ENCODE data around the gene GBX1. TPM values are rescaled to one million over a fixed set of nuclear protein-coding genes. Genes with fewer than 3 reads are reported as not detected.

The GBX1 gene
- total and polyA plus RNA-seq, 4 donors, result 1.3 to 7.3 (median 3.7) TPM

DNA sequence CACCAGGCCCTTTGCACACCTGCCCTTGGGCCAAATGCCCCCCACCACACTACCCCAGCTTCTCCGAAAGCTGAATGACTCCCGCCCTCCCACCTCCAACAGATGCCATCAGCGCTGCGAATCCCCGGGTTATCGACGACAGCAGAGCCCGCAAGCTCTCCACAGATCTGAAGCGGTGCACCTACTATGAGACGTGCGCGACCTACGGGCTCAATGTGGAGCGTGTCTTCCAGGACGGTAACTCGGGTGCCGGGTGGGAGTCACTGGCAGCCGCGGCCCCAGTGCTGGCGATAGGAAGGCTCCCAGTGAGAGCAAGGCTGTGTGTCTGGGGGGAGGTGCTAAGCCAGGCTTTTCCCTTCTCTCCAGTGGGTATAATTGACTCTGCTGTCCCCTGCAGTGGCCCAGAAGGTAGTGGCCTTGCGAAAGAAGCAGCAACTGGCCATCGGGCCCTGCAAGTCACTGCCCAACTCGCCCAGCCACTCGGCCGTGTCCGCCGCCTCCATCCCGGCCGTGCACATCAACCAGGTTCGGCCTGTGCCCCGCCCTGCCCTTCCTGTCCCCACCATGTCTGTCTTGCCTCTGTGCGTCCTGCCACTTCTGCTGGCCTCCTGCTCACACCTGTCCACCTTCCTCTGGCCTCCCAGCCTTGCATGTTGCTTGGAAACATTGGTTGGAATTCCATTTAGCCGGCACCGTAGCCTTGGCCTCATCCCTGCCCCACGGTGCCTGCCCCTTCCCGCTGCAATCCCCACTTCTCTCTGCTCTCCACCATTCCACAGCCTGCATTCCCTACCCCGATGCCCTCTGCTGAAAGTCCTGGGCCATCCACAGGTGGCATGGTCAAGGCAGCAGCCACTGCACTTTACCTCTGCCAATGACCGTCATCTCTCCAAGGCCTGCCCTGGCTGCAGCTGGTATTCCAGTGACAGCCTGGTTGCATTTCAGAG, 49.1 kb downstream of the GBX1 start:
- Histone ChIP-seq H3K27ac (ENCODE audit: low read depth, low read length) (no peak overlapping the region), H3K4me3 (ENCODE audit: low read depth, low read length) (no peak overlapping the region), H3K27me3 (ENCODE audit: control insufficient read depth, insufficient read depth, low read length) (peaks cover 2% of the 10 kb centered on the region), H3K9me3 (ENCODE audit: control insufficient read depth, insufficient read depth, low read length) (no peaks in the 10 kb centered on the region), H3K4me1 (ENCODE audit: control insufficient read depth, insufficient read depth, low read length) (peaks cover 42% of the 10 kb centered on the region), H3K36me3 (ENCODE audit: control insufficient read depth, insufficient read depth, low read length) (peaks cover 84% of the 10 kb centered on the region)
- no peak for DNase-seq (ENCODE audit: low read depth in 4 of 6, low spot score in 6 of 6)
- 96% methylated on average over 36 of the region's 38 CpGs for WGBS (ENCODE audit: insufficient coverage)

DNA sequence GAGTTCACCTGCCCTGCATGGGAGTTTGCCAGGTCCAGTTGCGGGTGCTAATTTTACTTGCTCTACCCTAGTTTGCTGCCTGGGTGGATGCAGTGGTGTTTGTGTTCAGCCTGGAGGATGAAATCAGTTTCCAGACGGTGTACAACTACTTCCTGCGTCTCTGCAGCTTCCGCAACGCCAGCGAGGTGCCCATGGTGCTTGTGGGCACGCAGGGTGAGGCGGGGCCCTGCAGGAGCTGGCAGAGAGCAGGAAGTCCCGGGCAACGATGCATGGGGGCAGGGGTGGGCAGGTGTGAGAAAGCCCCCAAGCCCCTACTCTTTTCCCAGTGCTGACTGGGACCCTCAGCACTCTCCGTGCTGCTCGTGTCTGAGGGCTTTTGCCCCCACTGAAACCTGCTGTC, 49.9 kb downstream of the GBX1 start:
- no peak overlapping the region for H3K4me3 ChIP-seq (ENCODE audit: low read depth, low read length)
- H3K4me1 ChIP-seq (ENCODE audit: control insufficient read depth, insufficient read depth, low read length), result peaks cover 46% of the 10 kb centered on the region
- H3K27me3 ChIP-seq (ENCODE audit: control insufficient read depth, insufficient read depth, low read length), result peaks cover 3% of the 10 kb centered on the region
- no peaks in the 10 kb centered on the region for H3K9me3 ChIP-seq (ENCODE audit: control insufficient read depth, insufficient read depth, low read length)
- no peak overlapping the region for H3K27ac ChIP-seq (ENCODE audit: low read depth, low read length)
- 86% methylated on average over 11 of the region's 12 CpGs for WGBS (ENCODE audit: insufficient coverage)
- H3K36me3 ChIP-seq (ENCODE audit: control insufficient read depth, insufficient read depth, low read length), result peaks cover 76% of the 10 kb centered on the region
- DNase-seq (ENCODE audit: low read depth in 4 of 6, low spot score in 6 of 6), result no peak

DNA sequence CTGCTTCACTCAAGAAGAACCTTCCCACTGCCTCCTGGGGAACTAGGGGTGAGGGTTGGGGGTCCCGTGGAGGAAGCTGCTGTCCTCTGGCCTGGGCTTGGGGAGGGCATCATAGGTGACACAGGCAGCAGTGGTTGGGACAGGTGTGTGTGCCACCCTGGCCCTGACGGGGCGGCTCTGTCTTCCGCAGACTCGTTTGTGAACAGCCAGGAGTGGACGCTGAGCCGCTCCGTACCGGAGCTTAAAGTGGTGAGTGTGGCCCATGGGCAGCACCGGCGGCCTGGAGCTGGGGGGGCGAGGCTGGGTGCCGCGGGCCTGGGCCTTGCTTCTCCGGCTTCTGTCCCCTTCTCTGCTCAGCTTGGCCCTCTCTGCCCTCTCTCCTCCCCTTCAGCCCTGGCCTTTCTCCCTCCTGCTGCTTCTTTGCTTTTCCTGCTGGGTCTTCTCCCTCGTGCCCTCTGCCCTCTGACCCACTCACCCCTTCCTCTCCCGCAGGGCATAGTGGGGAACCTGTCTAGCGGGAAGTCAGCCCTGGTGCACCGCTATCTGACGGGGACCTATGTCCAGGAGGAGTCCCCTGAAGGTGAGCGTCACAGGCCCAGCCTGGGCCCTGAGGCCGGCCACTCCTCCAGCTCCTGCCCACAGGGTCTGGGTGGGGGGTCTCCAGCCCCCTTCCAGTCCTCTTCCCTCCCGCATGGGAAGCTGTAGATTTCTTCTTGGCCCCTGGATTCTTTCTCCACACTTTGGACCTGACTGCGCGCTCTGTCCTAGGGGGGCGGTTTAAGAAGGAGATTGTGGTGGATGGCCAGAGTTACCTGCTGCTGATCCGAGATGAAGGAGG, 50.7 kb downstream of the GBX1 start:
- WGBS (ENCODE audit: insufficient coverage), result 89% methylated on average over 26 of the region's 27 CpGs

DNA sequence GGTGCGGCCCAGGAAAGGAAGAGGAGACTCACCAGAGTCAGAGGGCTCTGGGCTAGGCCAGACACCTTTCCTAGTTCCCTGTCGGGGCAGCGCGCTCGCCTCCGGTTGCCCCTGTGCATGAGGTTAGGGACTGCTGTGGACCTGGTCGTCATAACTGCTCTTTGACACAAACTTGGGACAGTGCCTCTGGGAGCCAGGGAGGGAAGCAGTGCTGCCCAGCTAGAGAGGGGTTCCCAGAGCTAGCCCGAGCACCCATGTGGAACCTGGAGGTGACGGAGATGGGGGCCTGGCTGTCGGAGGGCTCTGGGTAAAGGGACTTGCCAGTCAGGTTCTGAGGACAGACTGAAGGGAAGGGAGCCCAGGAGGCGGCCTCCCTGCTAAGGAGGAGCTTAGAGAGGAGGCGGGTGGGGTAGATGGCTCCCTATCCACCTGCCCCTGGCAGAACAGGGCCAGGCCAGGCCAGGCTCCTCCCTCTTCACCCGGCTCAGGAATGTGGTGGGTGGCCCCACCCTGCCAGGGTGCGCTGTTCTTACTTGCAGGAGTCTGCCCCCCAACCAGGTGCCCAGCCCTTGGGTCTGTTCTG, 51.6 kb downstream of the GBX1 start:
- H3K9me3 ChIP-seq (ENCODE audit: control insufficient read depth, insufficient read depth, low read length), result no peaks in the 10 kb centered on the region
- no peak for DNase-seq (ENCODE audit: low read depth in 4 of 6, low spot score in 6 of 6)
- peaks cover 69% of the 10 kb centered on the region for H3K36me3 ChIP-seq (ENCODE audit: control insufficient read depth, insufficient read depth, low read length)
- WGBS (ENCODE audit: insufficient coverage), result 88% methylated on average over 14 of the region's 14 CpGs
- H3K4me1 ChIP-seq (ENCODE audit: control insufficient read depth, insufficient read depth, low read length), result peaks cover 38% of the 10 kb centered on the region
- H3K4me3 ChIP-seq (ENCODE audit: low read depth, low read length), result no peak overlapping the region
- H3K27me3 ChIP-seq (ENCODE audit: control insufficient read depth, insufficient read depth, low read length), result peaks cover 3% of the 10 kb centered on the region
- no peak overlapping the region for H3K27ac ChIP-seq (ENCODE audit: low read depth, low read length)

More for the DNA sequence above, 50.7 kb downstream of the GBX1 start:
- H3K27me3 ChIP-seq (ENCODE audit: control insufficient read depth, insufficient read depth, low read length), result peaks cover 3% of the 10 kb centered on the region
- H3K36me3 ChIP-seq (ENCODE audit: control insufficient read depth, insufficient read depth, low read length), result peaks cover 72% of the 10 kb centered on the region
- H3K4me3 ChIP-seq (ENCODE audit: low read depth, low read length), result no peak overlapping the region
- no peak overlapping the region for H3K27ac ChIP-seq (ENCODE audit: low read depth, low read length)
- no peaks in the 10 kb centered on the region for H3K9me3 ChIP-seq (ENCODE audit: control insufficient read depth, insufficient read depth, low read length)
- peaks cover 39% of the 10 kb centered on the region for H3K4me1 ChIP-seq (ENCODE audit: control insufficient read depth, insufficient read depth, low read length)
- no peak for DNase-seq (ENCODE audit: low read depth in 4 of 6, low spot score in 6 of 6)

DNA sequence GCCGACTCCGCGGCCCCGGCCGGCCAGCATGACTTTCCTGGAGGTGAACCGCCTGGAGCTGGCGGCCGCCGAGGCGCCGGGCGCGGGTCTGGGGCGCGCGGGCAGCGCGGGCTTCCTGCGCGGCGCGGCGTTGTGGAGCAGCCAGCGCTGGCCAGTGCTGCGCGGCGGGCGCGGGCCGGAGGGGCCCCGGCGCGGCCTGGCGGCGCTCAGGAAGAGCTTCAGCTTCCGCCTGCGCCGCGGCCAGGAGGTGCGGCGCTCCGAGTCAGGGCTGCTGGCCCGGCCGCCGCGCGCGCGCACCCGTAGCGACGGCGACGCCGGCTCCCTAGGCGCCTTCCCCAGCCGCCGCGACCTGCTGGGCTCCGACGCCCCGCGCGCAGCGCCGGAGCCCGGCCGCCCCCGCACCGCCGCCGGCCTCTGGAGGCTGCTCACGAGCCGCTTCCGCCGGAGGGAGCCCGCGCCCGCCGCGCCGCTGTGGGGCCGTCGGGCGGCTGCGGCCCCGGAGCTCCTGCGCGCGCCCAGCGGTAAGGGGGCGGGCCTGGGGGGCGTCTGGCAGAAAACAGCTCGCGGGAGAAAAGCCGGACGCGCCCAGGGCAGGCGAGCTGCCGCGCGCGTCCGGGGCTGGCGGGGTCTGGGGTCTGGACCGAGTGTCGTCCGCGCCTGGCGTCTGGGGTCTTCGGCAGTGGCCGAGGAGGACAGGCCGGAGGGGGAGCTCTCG, 52.2 kb downstream of the GBX1 start:
- no peaks in the 10 kb centered on the region for H3K9me3 ChIP-seq (ENCODE audit: control insufficient read depth, insufficient read depth, low read length)
- H3K27ac ChIP-seq (ENCODE audit: low read depth, low read length), result no peak overlapping the region
- no peak overlapping the region for H3K4me3 ChIP-seq (ENCODE audit: low read depth, low read length)
- peaks cover 64% of the 10 kb centered on the region for H3K36me3 ChIP-seq (ENCODE audit: control insufficient read depth, insufficient read depth, low read length)
- WGBS (ENCODE audit: insufficient coverage), result 8% methylated on average over 114 of the region's 114 CpGs
- H3K27me3 ChIP-seq (ENCODE audit: control insufficient read depth, insufficient read depth, low read length), result peaks cover 3% of the 10 kb centered on the region
- DNase-seq (ENCODE audit: low read depth in 4 of 6, low spot score in 6 of 6), result no peak
- H3K4me1 ChIP-seq (ENCODE audit: control insufficient read depth, insufficient read depth, low read length), result peaks cover 41% of the 10 kb centered on the region

DNA sequence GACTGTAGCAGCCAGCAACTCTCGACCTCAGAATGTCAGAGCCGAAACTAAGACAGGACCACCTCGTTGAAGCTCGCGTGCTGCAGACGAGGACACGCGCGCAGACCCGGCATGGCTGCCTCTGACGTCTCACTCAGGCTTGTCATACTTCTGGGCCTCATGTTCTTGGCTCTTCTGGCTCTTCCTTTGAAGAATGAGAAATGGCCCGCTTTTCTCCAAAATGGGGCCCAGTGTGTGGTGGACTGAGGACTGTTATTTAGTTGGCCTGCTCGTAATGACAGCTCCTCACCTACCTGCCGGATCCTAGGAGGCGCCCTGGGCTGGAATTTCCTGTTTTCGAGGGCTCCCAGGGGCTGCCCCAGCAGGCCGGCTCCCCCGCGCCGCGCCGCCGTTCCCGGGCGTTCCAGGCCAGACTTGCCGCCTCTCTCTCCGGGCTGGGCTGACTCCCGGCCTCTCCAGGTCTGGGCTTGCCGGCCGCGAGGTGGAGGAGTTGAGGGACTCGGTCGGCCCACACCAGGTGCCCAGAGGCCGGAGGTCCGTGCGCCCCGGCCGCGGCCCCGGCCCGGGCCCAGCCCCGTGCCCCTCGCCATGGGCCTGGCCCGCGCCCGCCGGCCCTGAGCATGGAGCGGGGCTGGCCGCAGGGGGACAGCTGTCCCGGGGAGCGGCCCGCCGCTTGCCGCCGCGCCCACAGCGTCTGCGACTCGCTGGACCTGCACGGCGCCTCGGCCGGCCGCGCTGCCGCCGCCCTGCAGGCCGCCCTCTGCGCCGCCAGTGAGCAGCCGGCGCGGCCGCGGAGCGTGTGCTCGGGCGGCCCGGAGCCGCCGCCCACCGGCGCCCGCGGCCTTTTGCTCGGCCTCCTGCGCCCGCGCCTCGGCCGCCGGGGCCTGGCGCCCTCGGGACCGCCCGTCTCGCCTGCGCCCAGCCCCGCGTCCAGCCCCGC, 53.1 kb downstream of the GBX1 start:
- peaks cover 42% of the 10 kb centered on the region for H3K4me1 ChIP-seq (ENCODE audit: control insufficient read depth, insufficient read depth, low read length)
- H3K27ac ChIP-seq (ENCODE audit: low read depth, low read length), result no peak overlapping the region
- DNase-seq (ENCODE audit: low read depth in 4 of 6, low spot score in 6 of 6), result no peak
- H3K4me3 ChIP-seq (ENCODE audit: low read depth, low read length), result no peak overlapping the region
- WGBS (ENCODE audit: insufficient coverage), result 22% methylated on average over 98 of the region's 101 CpGs
- no peaks in the 10 kb centered on the region for H3K9me3 ChIP-seq (ENCODE audit: control insufficient read depth, insufficient read depth, low read length)
- H3K27me3 ChIP-seq (ENCODE audit: control insufficient read depth, insufficient read depth, low read length), result peaks cover 3% of the 10 kb centered on the region
- peaks cover 58% of the 10 kb centered on the region for H3K36me3 ChIP-seq (ENCODE audit: control insufficient read depth, insufficient read depth, low read length)

DNA sequence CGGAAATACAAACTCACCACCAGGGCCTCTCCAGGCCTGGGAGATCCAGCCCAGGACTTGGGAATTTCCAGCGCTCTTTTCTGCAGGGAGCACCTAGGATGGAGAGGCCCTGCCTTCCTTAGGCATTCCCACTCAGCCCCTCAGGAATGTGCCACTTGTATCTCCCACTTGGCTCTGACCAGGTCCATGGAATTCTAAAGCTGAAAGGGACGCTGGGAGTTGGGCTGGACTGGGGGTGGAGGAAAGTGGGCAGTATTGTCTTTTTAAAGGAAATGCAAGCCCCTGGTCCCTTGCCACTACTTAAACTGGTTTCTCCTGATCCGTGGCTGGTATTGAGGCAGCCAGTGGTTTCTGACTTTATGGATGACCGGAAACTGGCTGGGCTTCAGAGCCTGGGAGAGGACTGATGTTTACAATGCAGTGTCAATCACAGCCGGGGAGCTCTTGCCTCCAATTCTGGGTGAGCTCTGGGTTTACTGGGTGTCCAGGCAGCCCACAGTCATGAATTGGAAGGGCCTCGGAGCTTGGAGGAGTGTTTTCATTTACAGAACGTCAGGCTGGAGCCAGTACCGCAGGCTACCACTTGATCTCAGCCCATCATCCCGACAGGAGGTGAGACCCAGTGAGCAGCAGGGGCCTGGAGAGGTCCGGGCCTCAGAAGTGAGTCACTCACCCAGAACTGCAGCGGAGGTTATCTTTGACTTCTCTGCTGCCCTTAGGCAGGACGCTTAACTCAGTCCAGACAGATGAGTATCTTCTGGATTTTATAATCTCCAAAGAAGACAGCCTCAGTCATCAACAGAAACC, 53.9 kb downstream of the GBX1 start:
- H3K4me3 ChIP-seq (ENCODE audit: low read depth, low read length), result no peak overlapping the region
- H3K36me3 ChIP-seq (ENCODE audit: control insufficient read depth, insufficient read depth, low read length), result peaks cover 50% of the 10 kb centered on the region
- WGBS (ENCODE audit: insufficient coverage), result 56% methylated on average over 10 of the region's 13 CpGs
- DNase-seq (ENCODE audit: low read depth in 4 of 6, low spot score in 6 of 6), result no peak
- H3K9me3 ChIP-seq (ENCODE audit: control insufficient read depth, insufficient read depth, low read length), result no peaks in the 10 kb centered on the region
- H3K27ac ChIP-seq (ENCODE audit: low read depth, low read length), result no peak overlapping the region
- H3K27me3 ChIP-seq (ENCODE audit: control insufficient read depth, insufficient read depth, low read length), result peaks cover 3% of the 10 kb centered on the region
- peaks cover 42% of the 10 kb centered on the region for H3K4me1 ChIP-seq (ENCODE audit: control insufficient read depth, insufficient read depth, low read length)

Data from spinal cord (tissue), 10 donors.